HTR-8/SVneo (cell line): ENCODE measurements around the gene PGBD1.
"Not testable (repeated sequence)": the region's sequence is repeated elsewhere in the genome, so short reads cannot be mapped to it uniquely, and the experiment has no call there.

ENCODE experiments used
- DNase-seq: peaks from one replicate; pipeline ENCODE4 v3.0.0; 2011; ENCODE audit warnings: low spot score, mixed read lengths; ENCODE audit not compliant: insufficient read length
- FAIRE-seq: peaks from 2 replicates; lab custom pipeline; 2011; peaks lifted over from hg19 to GRCh38; lab: Jason Lieb, UNC

PGBD1 gene

GRCh38 chr6:28266962-28267694 is 14.2 kb upstream of the PGBD1 start, which contains the start of gene ZSCAN26:
Gene ZSCAN26, plus strand, starts transcription at chr6:28267143. Its CDS starts 4,777 bp downstream, at chr6:28271920.
- FAIRE-seq (peak; percentile 63), DNase-seq (peak; percentile 78)

- no peak for FAIRE-seq
- no peak for DNase-seq
Observed at GRCh38 chr6:28267695-28268059, 13.7 kb upstream of the PGBD1 start.

GRCh38 chr6:28269492-28269891 is 11.9 kb upstream of the PGBD1 start:
- FAIRE-seq (no peak), DNase-seq (peak; percentile 39)

- FAIRE-seq (no peak), DNase-seq (no peak)
Observed at GRCh38 chr6:28274888-28275287, 6.5 kb upstream of the PGBD1 start.

GRCh38 chr6:28277746-28278145 is 3.6 kb upstream of the PGBD1 start:
- FAIRE-seq (no peak), DNase-seq (no peak)

GRCh38 chr6:28280595-28281287 is 631 bp upstream of the PGBD1 start:
- FAIRE-seq (no peak), DNase-seq (no peak)

- DNase-seq (no peak), FAIRE-seq (no peak)
Observed at GRCh38 chr6:28282926-28283325, 1.6 kb downstream of the PGBD1 start.

GRCh38 chr6:28291573-28291972 is 10.2 kb downstream of the PGBD1 start:
- FAIRE-seq (no peak), DNase-seq (no peak)

- DNase-seq (no peak), FAIRE-seq (no peak)
Observed at GRCh38 chr6:28295326-28295725, 14.0 kb downstream of the PGBD1 start.

GRCh38 chr6:28296520-28297060 is 15.2 kb downstream of the PGBD1 start:
- FAIRE-seq (no peak), DNase-seq (no peak)

GRCh38 chr6:28303570-28303969 is 22.2 kb downstream of the PGBD1 start:
- FAIRE-seq = no peak
- DNase-seq = no peak

- not testable (repeated sequence) for FAIRE-seq, DNase-seq
Observed at GRCh38 chr6:28306363-28306762, 25.0 kb downstream of the PGBD1 start.

- no peak for FAIRE-seq
- no peak for DNase-seq
Observed at GRCh38 chr6:28311139-28311823, 29.9 kb downstream of the PGBD1 start.

GRCh38 chr6:28312939-28313338 is 31.6 kb downstream of the PGBD1 start:
- FAIRE-seq (no peak), DNase-seq (no peak)

GRCh38 chr6:28315628-28316027 is 34.3 kb downstream of the PGBD1 start:
- no peak for FAIRE-seq
- no peak for DNase-seq

- not testable (repeated sequence) for FAIRE-seq, DNase-seq
Observed at GRCh38 chr6:28317866-28318265, 36.5 kb downstream of the PGBD1 start.

GRCh38 chr6:28322661-28323060 is 41.3 kb downstream of the PGBD1 start:
- DNase-seq (no peak), FAIRE-seq (no peak)

- FAIRE-seq = no peak
- no peak for DNase-seq
Observed at GRCh38 chr6:28323813-28324424, 42.5 kb downstream of the PGBD1 start.

GRCh38 chr6:28326371-28326948 is 45.1 kb downstream of the PGBD1 start:
- no peak for DNase-seq
- no peak for FAIRE-seq

- FAIRE-seq (no peak), DNase-seq (no peak)
Observed at GRCh38 chr6:28330041-28330440, 48.7 kb downstream of the PGBD1 start.
